Stimulated activated CD8-positive, alpha-beta memory T cell treated with anti-CD3 and anti-CD28 coated beads, Interleukin-2, amount 100 ng/mL, for 48 hours (primary cell): ENCODE data around the gene BFSP2.
"Not testable (repeated sequence)": the region's sequence is repeated elsewhere in the genome, so short reads cannot be mapped to it uniquely, and the experiment has no call there.

Experiments
- DNase-seq, 2 donors: peaks; one replicate each; pipeline ENCODE4 v3.0.0-alpha.2; 2020; ENCODE audit warnings: low read depth in 2 of 2

The BFSP2 gene

DNA sequence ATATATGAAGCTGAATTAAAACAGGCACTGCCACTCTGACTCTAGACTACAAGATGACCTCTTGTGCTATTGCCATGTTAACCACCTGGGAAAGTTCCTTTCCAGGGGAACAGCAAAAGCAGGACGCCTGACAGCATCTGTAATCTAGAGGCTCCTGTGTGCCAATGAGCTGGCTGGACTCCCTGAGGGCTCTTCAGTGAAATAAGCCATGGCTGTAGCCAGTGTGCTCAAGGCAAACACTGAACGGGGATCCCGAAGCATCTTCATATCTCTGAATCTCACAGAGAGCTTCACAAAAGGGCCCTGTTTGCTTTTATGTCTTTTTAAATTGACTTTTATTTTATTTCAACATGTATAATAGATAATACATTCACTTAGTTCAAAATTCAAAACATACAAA lies 57.2 kb downstream of the BFSP2 start:
- DNase-seq: no peak

DNA sequence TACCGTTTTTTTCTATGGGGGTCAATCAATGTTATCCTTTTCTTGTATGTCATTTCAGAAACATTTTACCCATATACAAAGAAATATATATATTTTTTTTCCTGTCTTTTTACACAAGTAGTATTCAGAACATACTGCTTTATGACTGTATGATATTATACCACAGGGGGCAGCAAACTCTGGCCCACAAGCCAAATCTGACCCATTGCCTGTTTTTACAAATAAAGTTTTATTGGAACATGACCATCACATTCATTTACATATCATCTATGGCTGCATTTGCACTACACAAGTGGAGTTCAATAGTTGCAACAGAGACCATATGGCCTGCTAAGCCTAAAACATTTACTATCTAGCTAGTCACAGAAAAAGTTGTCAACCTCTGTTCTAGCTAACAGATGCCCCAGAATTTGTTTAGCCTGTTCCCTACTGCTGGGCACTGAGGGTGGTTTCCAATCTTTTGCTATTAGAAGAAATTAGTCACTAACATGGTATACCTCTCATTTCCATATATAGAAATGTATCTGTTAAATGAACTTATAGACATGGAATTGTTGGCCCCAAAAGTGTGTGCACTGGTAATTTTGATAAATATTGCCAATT lies 57.7 kb downstream of the BFSP2 start:
- DNase-seq: no peak

- DNase-seq: no peak
Measured at GRCh38 chr3:133459400-133459799, 59.5 kb downstream of the BFSP2 start.

DNA sequence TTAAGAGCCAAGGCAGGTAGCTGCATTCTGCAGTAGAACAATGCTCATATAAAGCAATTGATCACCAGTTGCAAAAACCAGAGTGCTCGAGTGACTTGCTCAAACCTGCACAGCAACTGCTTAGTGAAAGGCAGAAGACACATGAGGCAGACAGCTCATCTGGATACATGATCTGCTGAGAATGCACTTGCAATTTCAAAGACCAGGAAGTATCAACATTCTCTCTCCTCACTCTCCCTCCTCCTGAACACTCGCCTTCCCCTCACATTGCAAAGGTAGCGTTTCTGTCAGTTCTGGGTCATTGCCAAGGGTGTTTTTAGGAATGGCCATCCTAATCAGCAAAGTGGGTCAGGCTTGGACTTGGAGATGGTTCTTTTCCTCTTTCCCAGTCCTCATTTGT lies 61.0 kb downstream of the BFSP2 start:
- no peak for DNase-seq

GRCh38 chr3:133461291-133461690 lies 61.4 kb downstream of the BFSP2 start:
- no peak for DNase-seq

DNA sequence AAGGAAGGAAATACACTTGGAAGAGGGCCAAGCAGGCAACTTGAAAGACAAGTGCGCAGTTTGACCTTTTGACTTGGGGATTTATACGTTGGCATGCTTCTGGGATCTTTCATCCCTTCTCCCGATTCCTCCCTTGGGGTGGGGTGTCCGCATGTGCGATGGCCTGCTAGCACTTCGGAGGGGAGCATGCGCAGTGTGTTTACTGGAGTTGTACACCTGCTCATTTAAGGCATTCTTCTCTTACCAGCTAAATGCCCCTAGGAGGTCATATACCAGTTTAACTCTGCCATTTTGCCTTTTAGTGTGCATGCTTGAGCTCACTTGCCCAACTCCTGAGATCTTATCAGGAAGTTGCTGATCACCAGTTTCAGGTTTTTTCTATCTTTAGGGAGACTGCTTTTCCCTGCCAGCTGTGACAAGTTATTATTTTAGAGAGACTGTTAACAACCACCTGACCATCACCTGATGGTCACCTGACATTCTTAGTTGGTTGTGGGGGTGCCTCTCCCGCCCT lies 63.5 kb downstream of the BFSP2 start:
- no peak for DNase-seq

DNA sequence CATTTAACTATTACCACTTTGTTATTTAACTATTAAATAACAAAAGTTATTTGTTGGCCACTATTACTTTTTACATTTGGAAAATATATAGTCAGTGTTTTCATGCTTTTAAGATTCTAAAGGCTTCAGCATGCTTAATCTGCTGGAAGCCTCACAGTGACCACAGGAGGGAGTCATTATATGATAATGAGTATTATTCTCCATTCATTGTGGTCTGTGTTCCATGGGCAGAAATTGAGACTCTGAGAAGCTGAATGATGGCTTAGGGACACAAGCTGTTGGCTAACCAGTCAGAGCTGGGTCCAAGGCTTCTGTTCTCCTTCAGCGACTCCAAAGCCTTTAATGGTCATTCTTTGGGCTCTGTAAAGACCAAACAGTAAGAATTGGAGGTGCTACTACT lies 64.7 kb downstream of the BFSP2 start:
- no peak for DNase-seq

DNA sequence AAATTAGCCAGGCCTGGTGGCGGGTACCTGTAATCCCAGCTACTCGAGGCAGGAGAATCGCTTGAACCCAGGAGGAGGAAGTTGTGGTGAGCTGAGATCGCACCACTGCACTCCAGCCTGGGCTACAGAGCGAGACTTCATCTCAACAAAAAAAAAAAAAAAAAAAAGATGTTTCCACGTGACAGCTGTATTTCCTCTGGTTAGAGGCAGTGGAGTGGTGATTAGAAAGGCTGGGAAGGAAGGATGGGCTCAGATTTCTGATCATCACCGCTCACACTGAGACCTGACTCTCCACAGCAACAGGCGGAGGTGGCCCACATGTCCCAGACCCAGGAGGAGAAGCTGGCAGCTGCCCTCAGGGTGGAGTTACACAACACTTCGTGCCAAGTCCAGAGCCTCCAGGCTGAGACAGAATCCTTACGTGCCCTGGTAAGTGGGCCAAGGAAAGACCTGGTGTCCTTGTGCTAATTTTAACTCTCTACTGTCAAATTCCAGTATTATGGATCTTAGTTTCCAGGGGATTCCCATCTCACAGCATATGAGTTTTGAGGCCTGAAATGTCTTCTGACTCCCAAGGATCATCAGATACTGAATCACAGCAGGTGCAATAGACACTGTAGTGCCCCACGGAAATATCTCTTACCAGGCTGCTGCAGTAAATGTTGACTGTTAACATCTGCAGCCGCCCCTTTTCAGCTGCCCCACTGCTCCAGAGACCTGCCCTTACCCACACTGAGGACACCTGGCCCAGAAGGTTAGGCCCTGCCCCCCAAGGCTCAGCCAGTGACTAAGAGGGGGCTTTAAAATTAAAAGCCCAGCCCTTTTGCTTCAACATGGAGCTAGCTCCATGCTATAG lies 66.9 kb downstream of the BFSP2 start:
- DNase-seq: no peak

DNA sequence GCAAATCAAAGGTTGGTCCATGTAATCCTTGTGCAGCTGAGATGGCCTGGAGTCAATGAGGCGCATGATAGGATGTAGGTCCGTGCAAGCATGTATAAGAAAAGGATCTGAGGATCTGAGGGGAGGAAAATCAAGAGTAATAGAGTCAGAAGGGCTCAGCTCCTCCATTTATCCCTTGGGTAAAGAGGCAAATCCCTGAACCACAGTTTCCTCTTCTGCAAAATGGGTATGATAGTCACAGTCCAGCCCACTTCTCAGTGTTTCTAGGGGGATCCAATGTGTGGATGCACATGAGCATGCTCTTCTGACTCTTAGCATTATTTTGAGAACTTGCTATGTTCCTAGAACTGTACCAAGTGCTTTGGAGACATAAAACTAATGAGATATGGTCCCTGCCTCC lies 67.9 kb downstream of the BFSP2 start:
- DNase-seq: no peak

DNA sequence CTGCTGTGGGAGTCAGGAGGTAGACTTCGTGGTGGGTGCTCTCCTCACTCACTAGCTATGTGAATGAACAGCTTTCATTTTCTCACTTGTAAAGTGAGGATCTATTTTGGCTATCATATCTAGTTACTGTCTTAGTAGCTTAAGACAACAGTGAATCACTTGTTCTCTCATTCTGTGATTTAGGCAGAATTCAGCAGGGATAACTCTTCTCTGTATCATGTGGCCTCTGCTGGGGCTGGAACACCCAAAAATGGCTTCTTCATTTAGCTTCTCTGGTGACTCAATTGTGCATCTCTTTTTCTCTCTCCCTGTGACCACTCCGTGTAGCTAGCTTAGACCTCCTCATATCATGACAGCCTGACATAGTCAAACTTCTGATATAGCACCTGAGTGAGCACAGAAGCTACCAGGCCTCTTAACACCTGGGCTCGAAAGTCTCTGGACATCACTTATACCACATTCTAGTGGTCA lies 68.4 kb downstream of the BFSP2 start:
- DNase-seq: no peak

GRCh38 chr3:133469140-133469731 lies 69.4 kb downstream of the BFSP2 start:
- DNase-seq: no peak

DNA sequence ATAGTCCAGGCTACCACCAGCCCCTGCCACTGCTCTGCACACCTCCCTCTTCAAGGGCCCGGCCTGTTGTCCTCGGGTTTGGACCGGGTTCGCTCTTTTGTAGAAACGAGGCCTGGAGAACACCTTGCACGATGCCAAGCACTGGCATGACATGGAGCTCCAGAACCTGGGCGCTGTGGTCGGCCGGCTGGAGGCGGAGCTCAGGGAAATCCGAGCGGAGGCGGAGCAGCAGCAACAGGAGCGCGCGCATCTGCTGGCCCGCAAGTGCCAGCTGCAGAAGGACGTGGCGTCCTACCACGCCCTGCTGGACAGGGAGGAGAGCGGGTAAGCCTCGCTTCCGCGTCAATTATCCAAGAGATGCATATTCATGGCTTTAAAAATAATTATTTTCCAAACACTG lies 72.4 kb downstream of the BFSP2 start:
- no peak for DNase-seq

GRCh38 chr3:133472889-133473288 lies 73.0 kb downstream of the BFSP2 start:
- no peak for DNase-seq

DNA sequence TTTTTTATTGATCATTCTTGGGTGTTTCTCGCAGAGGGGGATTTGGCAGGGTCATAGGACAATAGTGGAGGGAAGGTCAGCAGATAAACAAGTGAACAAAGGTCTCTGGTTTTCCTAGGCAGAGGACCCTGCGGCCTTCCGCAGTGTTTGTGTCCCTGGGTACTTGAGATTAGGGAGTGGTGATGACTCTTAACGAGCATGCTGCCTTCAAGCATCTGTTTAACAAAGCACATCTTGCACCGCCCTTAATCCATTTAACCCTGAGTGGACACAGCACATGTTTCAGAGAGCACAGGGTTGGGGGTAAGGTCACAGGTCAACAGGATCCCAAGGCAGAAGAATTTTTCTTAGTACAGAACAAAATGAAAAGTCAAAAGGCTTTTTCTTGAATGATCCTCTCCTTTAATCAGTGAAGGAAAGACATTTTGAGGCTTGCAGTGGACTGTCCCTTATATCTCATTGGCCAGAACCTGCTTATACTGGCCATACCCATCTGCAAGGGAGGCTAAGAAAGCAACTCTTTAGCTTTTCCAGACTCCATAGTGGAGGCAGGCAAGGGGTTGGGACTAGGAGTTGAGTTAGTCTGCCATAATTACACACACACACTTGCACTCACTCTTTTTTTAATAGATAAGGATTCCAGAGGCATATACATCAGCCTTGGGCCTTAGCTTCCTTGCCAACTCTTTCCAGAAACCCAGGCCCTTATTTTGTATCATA lies 73.8 kb downstream of the BFSP2 start:
- not testable (repeated sequence) for DNase-seq

GRCh38 chr3:133474251-133474801 lies 74.5 kb downstream of the BFSP2 start:
- DNase-seq: no peak

GRCh38 chr3:133474817-133475216 lies 75.0 kb downstream of the BFSP2 start:
- DNase-seq: no peak

DNA sequence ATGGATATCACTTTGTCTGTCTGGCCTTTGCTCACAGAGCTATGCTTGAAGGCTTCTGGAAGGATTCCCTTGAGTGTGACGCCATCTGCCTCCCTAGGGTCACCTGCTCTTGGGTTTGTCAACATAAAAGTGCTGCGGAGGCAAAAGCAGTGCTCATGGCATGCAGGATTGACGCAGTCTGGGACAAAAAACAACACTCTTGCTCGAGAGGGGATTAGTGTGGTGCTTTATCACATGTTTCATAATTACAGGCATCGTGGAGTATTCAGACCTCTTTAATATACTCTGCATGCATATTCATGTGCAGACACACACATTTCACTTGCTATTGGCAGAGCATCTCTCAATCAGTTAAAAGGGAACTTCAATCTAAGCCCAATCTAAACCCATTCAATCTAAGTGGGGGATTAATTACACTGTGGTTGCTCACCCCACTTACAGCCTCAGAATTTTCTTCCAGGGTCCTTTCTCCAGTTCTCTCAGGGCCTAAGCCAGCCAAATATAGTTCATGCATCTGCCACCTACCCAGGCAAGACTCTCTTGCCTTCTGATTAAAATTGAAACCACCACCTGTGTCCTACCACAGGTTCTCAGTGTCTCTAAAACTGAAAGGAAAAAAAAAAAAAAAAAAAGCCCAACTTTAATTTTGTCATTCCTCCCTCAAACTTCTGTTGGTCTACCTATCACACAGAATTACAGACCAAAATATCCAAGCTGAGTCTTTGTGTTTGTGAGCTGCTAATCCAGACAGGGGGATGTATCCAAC lies 75.6 kb downstream of the BFSP2 start:
- no peak for DNase-seq

GRCh38 chr3:133476971-133477375 lies 77.1 kb downstream of the BFSP2 start:
- DNase-seq: no peak

GRCh38 chr3:133477487-133477886 lies 77.6 kb downstream of the BFSP2 start:
- DNase-seq: no peak

DNA sequence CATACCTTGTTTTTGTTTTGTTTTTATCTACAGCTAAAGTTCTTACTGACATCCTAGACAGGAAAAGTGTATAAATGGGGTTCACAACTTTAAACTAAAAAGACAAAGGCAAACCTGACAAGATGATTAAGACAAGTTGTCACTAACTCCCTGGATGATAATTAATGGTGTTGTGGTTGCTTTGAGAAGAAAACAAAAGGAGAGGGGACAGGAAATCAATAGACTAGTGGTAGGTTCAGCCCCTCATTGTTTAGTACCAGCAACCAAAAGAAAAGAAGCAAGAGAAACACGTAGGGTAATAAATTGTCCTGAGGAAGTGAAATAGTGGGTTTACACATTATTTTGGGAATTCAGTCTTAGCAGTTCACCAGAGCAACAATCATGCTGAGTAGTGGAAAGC lies 78.8 kb downstream of the BFSP2 start:
- DNase-seq: no peak

- no peak for DNase-seq
Measured at GRCh38 chr3:133479401-133479800, 79.5 kb downstream of the BFSP2 start.
